Sciatic nerve (tissue), 1 donor: ENCODE data around the gene HACD3. TPM values are rescaled to one million over a fixed set of nuclear protein-coding genes. Genes with fewer than 3 reads are reported as not detected.

Experiments
- total RNA-seq: library from RNA; stranded (reverse); fragmentation: NEBNext Ultra II Directional; extraction: Animal tissue kit (Norgen Biotek cat#: 25700); gene quantifications from one replicate; pipeline ENCODE4 v1.2.1, GENCODE V29; 2021
- donor health status: DM: no; HTN: no; CAD: no.

HACD3 gene
- total RNA-seq, 1 donor from 2014 or later, result 45.4 TPM

Other genes starting within 250 kb of the HACD3 start
- 13.6 TPM for gene PARP16, start 243.6 kb upstream of the HACD3 start, total RNA-seq
- not detected for gene RNU5A-1, start 234.4 kb upstream of the HACD3 start, total RNA-seq
- gene RNU5B-1, start 225.8 kb upstream of the HACD3 start, total RNA-seq, result 44.7 TPM
- gene IGDCC3, start 152.5 kb upstream of the HACD3 start, total RNA-seq, result not detected
- 3.2 TPM for gene IGDCC4, start 107.5 kb upstream of the HACD3 start, total RNA-seq
- 39.4 TPM for gene DPP8, start 12.8 kb upstream of the HACD3 start, total RNA-seq
- gene INTS14, start 80.7 kb downstream of the HACD3 start, total RNA-seq, result 24.4 TPM
- gene SLC24A1, start 91.5 kb downstream of the HACD3 start, total RNA-seq, result 12.4 TPM